NCI-H2196 (cell line): Measurements from ENCODE around the gene CACNG6.
"Not testable (repeated sequence)": the region's sequence is repeated elsewhere in the genome, so short reads cannot be mapped to it uniquely, and the experiment has no call there.

ENCODE experiments used
- DNase-seq: peaks from one replicate; lab custom pipeline; 2025; ENCODE audit not compliant: unreplicated experiment; lab: John Stamatoyannopoulos, UW

Gene CACNG6

GRCh38 chr19:53991224-53992113 lies at the start of gene CACNG6:
TSS of gene CACNG6 (plus strand) at chr19:53991637. CDS start at chr19:53992878, 1,241 bp downstream.
- peak; percentile 50 for DNase-seq

- no peak for DNase-seq
Measured at GRCh38 chr19:53942001-53942786, 49.2 kb upstream of the CACNG6 start.

- DNase-seq: no peak
Measured at GRCh38 chr19:53944416-53944815, 47.0 kb upstream of the CACNG6 start.

GRCh38 chr19:53944933-53945332 lies 46.5 kb upstream of the CACNG6 start:
- no peak for DNase-seq

- no peak for DNase-seq
Measured at GRCh38 chr19:53945441-53945840, 46.0 kb upstream of the CACNG6 start.

GRCh38 chr19:53945998-53946397 lies 45.4 kb upstream of the CACNG6 start:
- DNase-seq: no peak

GRCh38 chr19:53947624-53948023 lies 43.8 kb upstream of the CACNG6 start:
- no peak for DNase-seq

GRCh38 chr19:53948611-53949010 lies 42.8 kb upstream of the CACNG6 start:
- DNase-seq: not testable (repeated sequence)

GRCh38 chr19:53951436-53951835 lies 40.0 kb upstream of the CACNG6 start:
- no peak for DNase-seq

- DNase-seq: no peak
Measured at GRCh38 chr19:53951947-53952346, 39.5 kb upstream of the CACNG6 start.

- DNase-seq: no peak
Measured at GRCh38 chr19:53953383-53953782, 38.1 kb upstream of the CACNG6 start.

- no peak for DNase-seq
Measured at GRCh38 chr19:53957448-53958167, 33.8 kb upstream of the CACNG6 start.

GRCh38 chr19:53958168-53958571 lies 33.3 kb upstream of the CACNG6 start:
- peak; percentile 61 for DNase-seq

- no peak for DNase-seq
Measured at GRCh38 chr19:53958823-53959757, 32.3 kb upstream of the CACNG6 start.

- DNase-seq: no peak
Measured at GRCh38 chr19:53960187-53960586, 31.2 kb upstream of the CACNG6 start.

- no peak for DNase-seq
Measured at GRCh38 chr19:53960886-53961285, 30.6 kb upstream of the CACNG6 start.

GRCh38 chr19:53961523-53962356 lies 29.7 kb upstream of the CACNG6 start:
- DNase-seq: no peak

GRCh38 chr19:53962887-53963431 lies 28.5 kb upstream of the CACNG6 start, which contains the start of gene CACNG8:
TSS of gene CACNG8 (plus strand) at chr19:53962937.
- no peak for DNase-seq

GRCh38 chr19:53965091-53965490 lies 26.3 kb upstream of the CACNG6 start:
- no peak for DNase-seq
